ENCODE data around the gene SFXN3. TPM values are rescaled to one million over a fixed set of nuclear protein-coding genes. Genes with fewer than 3 reads are reported as not detected.

The SFXN3 gene
- total and polyA plus RNA-seq, 10 of the 15 experiments (the other 5 are each of a cell fraction or from before 2014, with no cell fraction given) = 0.05 to 11.3 (median 1.2) TPM

DNA sequence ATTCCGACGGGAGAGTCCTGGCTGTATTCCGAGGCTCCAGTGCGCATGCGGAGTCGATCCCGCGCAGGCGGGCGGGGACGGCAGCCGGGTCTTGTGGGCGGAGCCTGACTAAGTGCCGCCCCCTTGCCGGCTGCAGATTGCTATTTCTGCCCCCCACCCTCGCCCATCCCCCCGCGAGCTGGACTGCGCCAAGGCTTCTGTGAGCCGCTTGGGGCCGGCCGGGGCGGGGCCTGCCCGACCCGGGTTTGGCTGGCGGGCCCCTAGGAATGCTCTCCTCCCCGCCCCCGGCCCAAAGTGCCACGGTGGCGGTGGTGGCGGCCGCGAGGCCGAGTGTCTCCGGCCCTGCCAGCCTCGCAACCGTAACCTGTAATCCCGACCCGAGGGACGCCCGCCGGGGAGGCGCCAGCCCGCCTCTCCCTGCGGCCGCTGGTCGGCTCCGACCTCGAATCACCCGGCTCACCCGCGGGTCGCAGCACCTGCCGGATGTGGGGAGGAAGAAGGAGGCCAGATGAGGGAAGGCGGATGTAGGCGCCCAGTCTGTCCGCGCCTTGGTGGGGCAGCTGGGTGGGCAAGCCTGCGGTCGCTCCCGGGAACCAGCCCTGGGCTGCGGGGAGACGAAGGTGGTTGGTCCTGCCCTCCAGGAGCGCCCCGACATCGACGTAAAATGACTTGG lies 30.1 kb downstream of the SFXN3 start (continued):
- TF ChIP-seq SPI1 (IDR thresholded peaks at IDR 0.05; ENCODE audit: borderline replicate concordance, insufficient read depth, low read depth, low read length) (0 out of 2 replicates have a peak, but pooled peaks have one; percentile 10), BCL11A (IDR thresholded peaks at IDR 0.05; ENCODE audit: low read depth, low read length) (no peak), TCF12 (IDR thresholded peaks at IDR 0.05; ENCODE audit: low read depth, low read length) (peak; percentile 96), ELK1 (IDR thresholded peaks at IDR 0.05; ENCODE audit: low read depth, low read length) (peak; percentile 15; the same call in 1 of the 2 replicates), SMC3 (IDR thresholded peaks at IDR 0.05; ENCODE audit: borderline replicate concordance, low read length) (no peak; the same call in 1 of the 2 replicates), CHD1 (IDR thresholded peaks at IDR 0.05; ENCODE audit: low read depth, low read length) (no peak), HCFC1 (IDR thresholded peaks at IDR 0.05; ENCODE audit: low read length) (no peak), ATF7 (IDR thresholded peaks at IDR 0.05; ENCODE audit: low read depth) (no peak), USF1 (IDR thresholded peaks at IDR 0.05; ENCODE audit: borderline replicate concordance, extremely low read length, insufficient read depth, low read depth, low read length) (no peak), ETV6 (conservative IDR thresholded peaks at IDR 0.05 in 1 of 2, IDR thresholded peaks at IDR 0.05 in 1 of 2; ENCODE audit: borderline replicate concordance in 1 of 2, low read depth in 1 of 2) (peak in 1 of 2 experiments; percentile 63; a peak in 2 of 4 replicates), POU2F2 (IDR thresholded peaks at IDR 0.05; ENCODE audit: borderline replicate concordance, low read depth, low read length) (no peak), DPF2 (IDR thresholded peaks at IDR 0.05) (peak; percentile 88), NR2F1 (conservative IDR thresholded peaks at IDR 0.05) (peak; percentile 94), POLR2AphosphoS5 (IDR thresholded peaks at IDR 0.05; ENCODE audit: low read length) (no peak), JUND (IDR thresholded peaks at IDR 0.05; ENCODE audit: low read depth, low read length) (no peak), SP1 (IDR thresholded peaks at IDR 0.05; ENCODE audit: low read depth, low read length) (no peak), ZZZ3 (IDR thresholded peaks at IDR 0.05; ENCODE audit: control insufficient read depth, insufficient read length, low read depth) (no peak), YBX1 (IDR thresholded peaks at IDR 0.05) (no peak), BHLHE40 (IDR thresholded peaks at IDR 0.05; ENCODE audit: borderline replicate concordance in 1 of 2, low read depth in 2 of 2, low read length in 1 of 2) (peak; percentile 36 to 75; a peak in 3 of 4 replicates), MEF2A (IDR thresholded peaks at IDR 0.05; ENCODE audit: insufficient read depth, low read depth, low read length) (no peak), CBX5 (IDR thresholded peaks at IDR 0.05; ENCODE audit: low read depth) (no peak), RELA (IDR thresholded peaks at IDR 0.05; ENCODE audit: borderline replicate concordance, partially characterized antibody) (no peak), ZNF687 (IDR thresholded peaks at IDR 0.05) (peak; percentile 87)
- TF ChIP-seq, protein P1, sequence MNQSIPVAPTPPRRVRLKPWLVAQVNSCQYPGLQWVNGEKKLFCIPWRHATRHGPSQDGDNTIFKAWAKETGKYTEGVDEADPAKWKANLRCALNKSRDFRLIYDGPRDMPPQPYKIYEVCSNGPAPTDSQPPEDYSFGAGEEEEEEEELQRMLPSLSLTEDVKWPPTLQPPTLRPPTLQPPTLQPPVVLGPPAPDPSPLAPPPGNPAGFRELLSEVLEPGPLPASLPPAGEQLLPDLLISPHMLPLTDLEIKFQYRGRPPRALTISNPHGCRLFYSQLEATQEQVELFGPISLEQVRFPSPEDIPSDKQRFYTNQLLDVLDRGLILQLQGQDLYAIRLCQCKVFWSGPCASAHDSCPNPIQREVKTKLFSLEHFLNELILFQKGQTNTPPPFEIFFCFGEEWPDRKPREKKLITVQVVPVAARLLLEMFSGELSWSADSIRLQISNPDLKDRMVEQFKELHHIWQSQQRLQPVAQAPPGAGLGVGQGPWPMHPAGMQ (IDR thresholded peaks at IDR 0.05; ENCODE audit: borderline replicate concordance) = no peak
